Upper lobe of right lung (tissue), 1 donor: ENCODE results near the gene RHOBTB1. TPM values are rescaled to one million over a fixed set of nuclear protein-coding genes. Genes with fewer than 3 reads are reported as not detected.
"Not testable (repeated sequence)": the region's sequence is repeated elsewhere in the genome, so short reads cannot be mapped to it uniquely, and the experiment has no call there.

ENCODE experiments used
- ATAC-seq: fragments of 200-7000 bp; cut with Tn5 transposase; one replicate; pipeline ENCODE4 v1.9.1; 2020; ENCODE audit warnings: mild to moderate bottlenecking, moderate library complexity
- DNase-seq: peaks from one replicate; pipeline ENCODE4 v3.0.0-alpha.2; 2020
- H3K27ac ChIP-seq: fragments of 200-600 bp; one replicate; pipeline ENCODE4 v1.8.0; 2022
- H3K27me3 ChIP-seq: fragments of 200-600 bp; one replicate; pipeline ENCODE4 v1.8.0; 2022; ENCODE audit warnings: mild to moderate bottlenecking
- H3K36me3 ChIP-seq: fragments of 200-600 bp; one replicate; pipeline ENCODE4 v1.8.0; 2022
- H3K4me1 ChIP-seq: fragments of 200-600 bp; one replicate; pipeline ENCODE4 v1.8.0; 2022
- H3K4me3 ChIP-seq: fragments of 200-600 bp; one replicate; pipeline ENCODE4 v1.8.0; 2022; ENCODE audit warnings: mild to moderate bottlenecking
- H3K9me3 ChIP-seq: fragments of 200-600 bp; one replicate; pipeline ENCODE4 v1.8.0; 2022
- CTCF ChIP-seq: fragments of 200-600 bp; IDR thresholded peaks from one replicate; pipeline ENCODE4 v1.8.0; 2022; ENCODE audit warnings: antibody characterized with exemption
- intact Hi-C: fragments of 100-400 bp; cut with DNase I; formaldehyde crosslinking; loops from one replicate; pipeline ENCODE4 v1.11.0; 2022
- total RNA-seq: library from RNA; stranded (reverse); fragmentation: NEBNext Ultra II Directional; extraction: Animal tissue kit (Norgen Biotek cat#: 25700); gene quantifications from one replicate; pipeline ENCODE4 v1.2.1, GENCODE V29; 2021
- donor health status: DM: no; HTN: yes; CAD: no; lungs with severe emphysema.

Gene RHOBTB1
- total RNA-seq, 1 donor from 2014 or later = 14.5 TPM

GRCh38 chr10:60835049-60835448 is 108.9 kb downstream of the RHOBTB1 start:
- Histone ChIP-seq H3K27ac (no peak overlapping the region), H3K9me3 (no peaks in the 10 kb centered on the region), H3K36me3 (no peaks in the 10 kb centered on the region), H3K4me1 (no peaks in the 10 kb centered on the region), H3K4me3 (no peak overlapping the region), H3K27me3 (no peaks in the 10 kb centered on the region)
- no peak for DNase-seq
- ATAC-seq = no peak
- intact Hi-C loops = no loop called here
- no peak for TF ChIP-seq CTCF

GRCh38 chr10:60834401-60834800 is 109.6 kb downstream of the RHOBTB1 start:
- DNase-seq (no peak), ATAC-seq (no peak)
- Histone ChIP-seq H3K27ac (no peak overlapping the region), H3K4me1 (no peaks in the 10 kb centered on the region), H3K27me3 (no peaks in the 10 kb centered on the region), H3K4me3 (no peak overlapping the region), H3K9me3 (no peaks in the 10 kb centered on the region), H3K36me3 (no peaks in the 10 kb centered on the region)
- TF ChIP-seq CTCF = no peak
- intact Hi-C loops = no loop called here

- H3K36me3 ChIP-seq, H3K27me3 ChIP-seq, DNase-seq, intact Hi-C loops, H3K4me3 ChIP-seq, H3K27ac ChIP-seq, ATAC-seq, H3K9me3 ChIP-seq: not testable (repeated sequence)
- H3K4me1 ChIP-seq = peaks cover 14% of the 10 kb centered on the region
Observed at GRCh38 chr10:60832136-60832535, 111.8 kb downstream of the RHOBTB1 start.

GRCh38 chr10:60828489-60828852 is 115.5 kb downstream of the RHOBTB1 start:
- intact Hi-C loops = no loop called here
- H3K9me3 ChIP-seq = no peaks in the 10 kb centered on the region

GRCh38 chr10:60827791-60828488 is 116.0 kb downstream of the RHOBTB1 start:
- ATAC-seq (peak; percentile 74), DNase-seq (no peak)
- H3K4me3 ChIP-seq = no peak overlapping the region
- intact Hi-C loops = no loop called here
- H3K36me3 ChIP-seq = no peaks in the 10 kb centered on the region
- no peaks in the 10 kb centered on the region for H3K9me3 ChIP-seq
- H3K27me3 ChIP-seq = no peaks in the 10 kb centered on the region
- no peak for TF ChIP-seq CTCF
- peaks cover 14% of the 10 kb centered on the region for H3K4me1 ChIP-seq
- peak overlapping the region; percentile 48 for H3K27ac ChIP-seq

More at GRCh38 chr10:60828489-60828852, 115.5 kb downstream of the RHOBTB1 start:
- Histone ChIP-seq H3K4me1 (peaks cover 14% of the 10 kb centered on the region), H3K36me3 (no peaks in the 10 kb centered on the region), H3K27me3 (no peaks in the 10 kb centered on the region), H3K4me3 (no peak overlapping the region), H3K27ac (peak overlapping the region; percentile 48)
- no peak for DNase-seq
- peak; percentile 55 for ATAC-seq
- TF ChIP-seq CTCF = no peak

- TF ChIP-seq CTCF = no peak
- H3K27me3 ChIP-seq = no peaks in the 10 kb centered on the region
- H3K36me3 ChIP-seq = no peaks in the 10 kb centered on the region
- ATAC-seq = no peak
- no peaks in the 10 kb centered on the region for H3K9me3 ChIP-seq
- intact Hi-C loops = no loop called here
- H3K4me3 ChIP-seq = no peak overlapping the region
- H3K4me1 ChIP-seq = peaks cover 14% of the 10 kb centered on the region
- no peak overlapping the region for H3K27ac ChIP-seq
- no peak for DNase-seq
Observed at GRCh38 chr10:60825520-60825919, 118.5 kb downstream of the RHOBTB1 start.
